ENCODE data around the gene NMNAT1. TPM values are rescaled to one million over a fixed set of nuclear protein-coding genes. Genes with fewer than 3 reads are reported as not detected.

The NMNAT1 gene
- 5.7 and 8.2 TPM in 2 replicates for total RNA-seq

DNA sequence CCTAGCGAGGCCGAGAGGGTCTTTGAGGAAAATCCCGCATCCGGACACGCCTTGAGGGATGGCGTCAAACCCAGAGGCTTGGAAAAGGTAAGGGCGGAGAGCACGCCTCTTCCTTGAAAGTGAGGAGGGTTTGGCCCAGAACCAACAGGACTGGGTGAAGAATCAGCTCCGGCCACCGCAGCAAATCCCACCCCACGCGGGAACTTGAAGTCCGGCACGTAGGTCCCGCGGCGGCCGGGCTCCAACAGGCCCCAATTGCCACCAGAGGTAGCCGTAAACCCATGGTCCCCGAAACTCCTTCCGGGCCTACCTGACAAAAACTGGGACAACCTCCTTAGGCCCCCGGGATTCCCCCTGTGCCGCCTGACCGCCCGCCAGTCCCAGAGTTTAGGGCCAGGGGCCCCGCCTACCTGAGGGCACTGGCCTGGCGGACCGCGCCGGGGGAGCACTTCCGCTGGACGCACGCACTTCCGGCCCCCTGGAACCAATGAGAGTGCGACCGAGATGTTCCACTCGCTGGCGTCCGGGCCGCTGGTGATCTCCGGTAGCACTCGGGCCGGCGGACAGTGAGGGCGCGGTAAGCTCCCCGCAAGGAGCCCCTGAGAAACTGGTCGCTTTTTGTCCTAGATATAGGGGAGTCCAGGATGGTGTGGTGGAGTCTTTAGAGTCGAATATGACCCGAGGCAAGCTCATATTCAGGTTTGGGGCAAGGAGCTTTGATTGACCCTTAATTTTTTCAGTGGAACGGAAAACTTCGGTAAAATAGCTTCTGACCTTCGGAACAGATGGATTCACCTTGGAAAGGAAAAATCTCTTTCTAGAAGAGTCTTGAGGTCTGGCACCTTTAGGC is at the start of gene NMNAT1, which contains the start of gene LZIC:
Gene NMNAT1 (plus strand): TSS at position 537 of the 850 bp plus-strand sequence. CDS start 28,599 bp downstream, outside the sequence.
Gene LZIC (minus strand): TSS at position 453 of the 850 bp plus-strand sequence. CDS start 6,772 bp downstream, outside the sequence.

DNA sequence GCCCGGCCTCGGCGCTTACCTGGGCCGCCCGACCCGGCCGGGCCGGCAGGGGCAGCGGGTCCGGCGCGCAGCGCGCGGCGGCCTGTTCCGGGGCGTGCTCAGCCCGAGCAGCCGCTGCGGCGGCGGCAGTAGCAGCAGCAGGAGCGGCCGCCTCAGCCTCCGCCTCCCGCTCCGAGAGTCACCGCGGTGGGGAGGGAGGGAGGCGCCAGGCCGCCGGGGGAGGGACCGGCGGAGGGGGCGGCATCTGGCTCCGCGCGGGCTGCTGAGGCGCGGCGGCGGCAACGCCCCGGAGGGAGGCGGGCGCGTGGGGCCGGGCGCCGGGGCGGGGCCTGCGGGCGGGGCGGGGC is 33.2 kb upstream of the NMNAT1 start, which contains the start of gene CTNNBIP1:
Gene CTNNBIP1 (minus strand): TSS at position 194 of the 347 bp plus-strand sequence. CDS start 38,205 bp downstream, outside the sequence.

DNA sequence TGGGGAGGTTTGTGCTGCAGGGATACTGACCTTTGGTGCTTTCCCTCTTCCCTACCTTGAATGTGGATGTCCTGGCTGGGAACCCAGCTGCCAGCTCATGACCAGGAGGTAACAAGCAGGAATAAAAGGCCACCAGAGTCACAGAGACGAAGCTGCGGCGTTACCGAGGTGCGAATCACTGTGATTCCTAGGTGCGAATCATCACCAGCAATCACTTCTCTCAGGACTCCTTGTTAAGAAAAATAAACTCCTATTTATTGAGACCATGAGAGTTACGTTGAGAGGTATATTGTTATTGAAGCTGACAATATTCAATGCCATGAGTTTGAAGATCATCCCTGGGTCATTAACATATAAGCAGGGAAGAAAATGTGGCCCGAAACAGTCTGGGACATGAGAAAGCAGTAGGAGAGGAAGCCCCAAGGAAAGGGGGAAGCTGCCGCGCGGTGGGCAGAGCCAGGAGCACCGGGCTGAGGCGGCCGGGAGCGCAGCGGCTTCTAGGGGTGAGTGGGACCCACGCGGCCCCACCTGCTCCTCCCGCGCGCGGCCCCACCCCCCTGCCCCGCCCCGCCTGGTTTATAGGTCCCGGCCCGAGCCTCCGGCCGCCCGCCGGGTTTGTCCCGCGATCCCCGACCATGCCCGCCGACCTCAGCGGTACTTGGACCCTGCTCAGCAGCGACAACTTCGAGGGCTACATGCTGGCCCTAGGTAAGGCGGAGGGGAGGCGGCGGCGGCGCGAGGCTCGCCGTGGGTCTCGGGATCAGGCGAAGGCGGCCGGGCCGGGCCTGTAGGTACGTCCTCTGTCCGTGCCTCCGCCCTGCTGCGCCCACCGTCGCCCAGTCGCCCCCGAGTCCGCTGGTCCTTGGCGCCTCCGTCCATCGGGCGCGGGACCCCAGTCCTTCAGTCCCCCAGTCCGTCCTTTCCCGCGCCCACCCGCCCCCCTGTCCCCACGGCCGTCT is 53.6 kb downstream of the NMNAT1 start, which contains the start of gene RBP7:
Gene RBP7 (plus strand): TSS at position 605 of the 959 bp plus-strand sequence. CDS start 31 bp downstream, at position 636.

DNA sequence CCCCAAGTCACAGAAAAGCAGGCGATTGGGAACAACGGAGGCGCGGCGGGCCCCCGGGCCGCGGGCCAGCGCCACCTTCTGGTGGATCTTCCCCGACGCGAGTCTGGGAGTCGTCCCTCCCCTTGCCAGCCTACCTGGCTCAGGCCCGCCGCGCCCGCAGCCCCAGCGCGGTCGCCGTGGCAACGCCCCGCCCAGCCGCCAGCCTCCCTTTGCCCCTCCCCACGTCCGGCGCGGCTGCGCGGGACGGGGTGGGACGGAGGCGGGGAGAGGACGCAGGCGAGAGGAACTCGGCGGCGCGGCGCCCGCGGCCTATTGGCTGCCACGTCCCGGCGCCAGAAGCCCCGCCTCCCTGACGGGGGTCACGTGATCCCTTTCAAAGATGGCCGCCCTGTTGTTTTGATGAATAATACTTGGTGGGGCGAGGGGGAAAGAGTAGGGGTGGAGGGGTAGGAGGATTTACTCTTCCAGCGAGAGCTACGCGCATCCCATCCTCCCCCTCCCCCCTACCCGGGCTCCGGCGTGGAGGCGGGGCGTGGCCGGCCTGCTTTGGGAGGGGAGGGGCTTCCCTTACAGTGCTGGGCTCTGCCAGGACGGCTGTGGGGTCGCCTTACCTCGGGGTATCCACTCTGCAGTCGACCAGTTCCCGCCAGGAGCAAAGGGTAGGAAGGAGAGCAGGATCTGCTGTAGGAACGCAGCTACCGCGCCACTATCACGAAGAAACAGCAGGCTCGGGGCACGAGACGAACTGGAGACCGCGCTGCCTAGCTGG is 89.5 kb downstream of the NMNAT1 start, which contains the start of gene UBE4B:
Gene UBE4B (plus strand): TSS at position 369 of the 769 bp plus-strand sequence. CDS start 713 bp downstream, outside the sequence.

Other genes starting within 250 kb of the NMNAT1 start
- gene CLSTN1, start 119.5 kb upstream of the NMNAT1 start, total RNA-seq = 73.6 and 81.2 TPM in 2 replicates
- gene CTNNBIP1, start 33.2 kb upstream of the NMNAT1 start, total RNA-seq = 17.6 and 21.4 TPM in 2 replicates
- 16.0 and 20.2 TPM in 2 replicates for gene LZIC, start 84 bp upstream of the NMNAT1 start, total RNA-seq
- not detected in 2 replicates for gene RBP7, start 53.8 kb downstream of the NMNAT1 start, total RNA-seq
- gene UBE4B, start 89.5 kb downstream of the NMNAT1 start, total RNA-seq = 31.0 and 35.4 TPM in 2 replicates